Uterus (tissue), 4 donors: ENCODE data around the gene MRPL14. TPM values are rescaled to one million over a fixed set of nuclear protein-coding genes. Genes with fewer than 3 reads are reported as not detected.
A peak's percentile ranks its signal among the peaks of the same experiment; 100 is the strongest.

Source experiments
- DNase-seq, 2 donors: peaks; one replicate each; pipeline ENCODE4 v3.0.0-alpha.2; 2019 to 2020
- H3K27ac ChIP-seq, 2 donors: fragments of 200-600 bp; sonication (generic); 1 replicate in 1 of 2; 2 replicates in 1 of 2; pipeline ENCODE4 v1.5.1; 2016 to 2018
- H3K27me3 ChIP-seq, 2 donors: fragments of 200-600 bp; sonication (generic); one replicate each; pipeline ENCODE4 v1.5.1; 2018 to 2019; ENCODE audit warnings: control low read depth in 1 of 2
- H3K36me3 ChIP-seq, 2 donors: fragments of 200-600 bp; sonication (generic); one replicate each; pipeline ENCODE4 v1.5.1; 2019; ENCODE audit warnings: control low read depth in 1 of 2
- H3K4me1 ChIP-seq, 2 donors: fragments of 200-600 bp; sonication (generic); one replicate each; pipeline ENCODE4 v1.5.1; 2018 to 2019; ENCODE audit warnings: control low read depth in 1 of 2
- H3K4me3 ChIP-seq, 2 donors: fragments of 200-600 bp; sonication (generic); 1 replicate in 1 of 2; 2 replicates in 1 of 2; pipeline ENCODE4 v1.5.1; 2018 to 2019; ENCODE audit warnings: mild to moderate bottlenecking in 1 of 2
- H3K9me3 ChIP-seq, 2 donors: fragments of 200-600 bp; sonication (generic); one replicate each; pipeline ENCODE4 v1.5.1; 2019; ENCODE audit warnings: control low read depth in 1 of 2
- POLR2A ChIP-seq, 2 donors: fragments of 450-650 bp; IDR thresholded peaks; one replicate each; pipeline ENCODE4 v1.6.1; 2016; ENCODE audit warnings: antibody characterized with exemption in 2 of 2, mild to moderate bottlenecking in 1 of 2, moderate library complexity in 1 of 2
- intact Hi-C: fragments of 100-400 bp; cut with DNase I; formaldehyde crosslinking; loops from one replicate; pipeline ENCODE4 v1.15.1; 2023; ENCODE audit warnings: low total_unique reads
- total RNA-seq, 4 donors: library from RNA; depleted of rRNA in 3 of 4; stranded (reverse); fragments of >200 nt in 3 of 4; gene quantifications; one replicate each; pipeline versions ENCODE4 v1.1.0 to v1.2.4, GENCODE V29; 2014 to 2023
- TF ChIP-seq, protein P1 (sequence below), 4 experiments: fragments of 200-600 bp in 2 of 4; fragments of 450-650 bp in 2 of 4; sonication (generic) in 2 of 4; IDR thresholded peaks; one replicate each; pipeline ENCODE4 v1.5.1; 2016 to 2019; ENCODE audit warnings: antibody characterized with exemption in 4 of 4, mild to moderate bottlenecking in 2 of 4, moderate library complexity in 1 of 4
- donor health status: DM: yes; HTN: yes; CAD: no.

Gene MRPL14
- total RNA-seq, 4 donors from 2014 or later, result 19.5 to 39.1 (median 33.6) TPM

DNA sequence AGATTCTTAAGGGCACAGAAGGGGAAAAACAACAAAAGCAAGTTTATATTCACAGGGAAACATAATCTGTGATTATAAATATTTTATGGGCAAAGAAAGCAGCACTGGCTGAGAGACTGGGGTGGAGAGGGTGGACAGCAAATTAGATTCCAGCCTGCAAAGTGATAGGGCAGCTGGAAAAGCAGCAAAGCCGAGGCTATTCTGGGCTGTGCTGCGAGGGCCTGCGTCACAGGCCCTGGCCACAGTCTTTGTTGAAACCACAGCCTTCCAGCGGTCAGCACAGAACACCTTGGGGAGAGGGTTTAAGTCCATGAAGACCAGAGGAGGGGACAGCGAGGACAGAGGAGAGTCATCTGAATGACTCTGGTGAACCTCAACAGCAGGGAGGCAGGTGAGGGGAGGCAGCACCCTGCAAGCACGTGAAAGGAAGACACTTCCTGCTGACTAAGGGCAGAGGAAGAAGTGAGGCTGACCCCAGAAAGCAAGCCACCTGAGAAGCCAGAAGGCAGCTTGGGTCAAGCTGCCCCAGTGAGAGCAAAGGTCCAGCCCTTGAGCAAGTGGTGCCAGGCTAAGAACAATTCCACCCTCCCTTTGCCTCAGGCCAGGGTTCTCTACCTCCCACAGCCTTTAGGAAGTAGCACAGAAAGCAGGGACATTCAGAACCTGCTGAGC, 17.1 kb downstream of the MRPL14 start:
- Histone ChIP-seq H3K27me3 (no peaks in the 10 kb centered on the region), H3K4me3 (no peak overlapping the region), H3K27ac (peak overlapping the region in 1 of 2 donors; percentile 57), H3K4me1 (no peaks in the 10 kb centered on the region), H3K9me3 (no peaks in the 10 kb centered on the region), H3K36me3 (no peaks in the 10 kb centered on the region)
- TF ChIP-seq, protein P1, sequence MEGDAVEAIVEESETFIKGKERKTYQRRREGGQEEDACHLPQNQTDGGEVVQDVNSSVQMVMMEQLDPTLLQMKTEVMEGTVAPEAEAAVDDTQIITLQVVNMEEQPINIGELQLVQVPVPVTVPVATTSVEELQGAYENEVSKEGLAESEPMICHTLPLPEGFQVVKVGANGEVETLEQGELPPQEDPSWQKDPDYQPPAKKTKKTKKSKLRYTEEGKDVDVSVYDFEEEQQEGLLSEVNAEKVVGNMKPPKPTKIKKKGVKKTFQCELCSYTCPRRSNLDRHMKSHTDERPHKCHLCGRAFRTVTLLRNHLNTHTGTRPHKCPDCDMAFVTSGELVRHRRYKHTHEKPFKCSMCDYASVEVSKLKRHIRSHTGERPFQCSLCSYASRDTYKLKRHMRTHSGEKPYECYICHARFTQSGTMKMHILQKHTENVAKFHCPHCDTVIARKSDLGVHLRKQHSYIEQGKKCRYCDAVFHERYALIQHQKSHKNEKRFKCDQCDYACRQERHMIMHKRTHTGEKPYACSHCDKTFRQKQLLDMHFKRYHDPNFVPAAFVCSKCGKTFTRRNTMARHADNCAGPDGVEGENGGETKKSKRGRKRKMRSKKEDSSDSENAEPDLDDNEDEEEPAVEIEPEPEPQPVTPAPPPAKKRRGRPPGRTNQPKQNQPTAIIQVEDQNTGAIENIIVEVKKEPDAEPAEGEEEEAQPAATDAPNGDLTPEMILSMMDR (IDR thresholded peaks at IDR 0.05), result no peak
- no peak for TF ChIP-seq POLR2A (IDR thresholded peaks at IDR 0.05)
- intact Hi-C loops, result no loop called here
- no peak for DNase-seq

DNA sequence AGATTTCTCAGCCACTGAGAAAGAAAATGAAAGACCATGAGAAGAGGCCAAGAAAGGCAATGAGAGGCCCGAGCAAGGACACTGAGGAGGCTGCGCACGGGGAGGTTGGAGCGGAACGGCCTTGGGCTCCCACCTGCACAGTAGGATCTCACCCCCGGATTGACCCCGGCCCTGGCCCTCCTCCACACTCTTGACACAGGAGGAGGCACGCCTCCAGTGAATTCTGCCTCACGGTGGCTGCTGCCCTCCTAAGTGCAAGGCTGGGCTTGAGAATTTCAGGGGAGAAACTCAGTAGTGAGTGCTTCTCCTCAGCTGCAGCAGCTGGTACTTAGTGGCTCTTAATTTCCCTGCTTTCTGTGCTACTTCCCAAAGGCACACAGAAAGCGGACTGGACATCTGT, 18.0 kb downstream of the MRPL14 start:
- intact Hi-C loops, result no loop called here
- no peaks in the 10 kb centered on the region for H3K9me3 ChIP-seq

DNA sequence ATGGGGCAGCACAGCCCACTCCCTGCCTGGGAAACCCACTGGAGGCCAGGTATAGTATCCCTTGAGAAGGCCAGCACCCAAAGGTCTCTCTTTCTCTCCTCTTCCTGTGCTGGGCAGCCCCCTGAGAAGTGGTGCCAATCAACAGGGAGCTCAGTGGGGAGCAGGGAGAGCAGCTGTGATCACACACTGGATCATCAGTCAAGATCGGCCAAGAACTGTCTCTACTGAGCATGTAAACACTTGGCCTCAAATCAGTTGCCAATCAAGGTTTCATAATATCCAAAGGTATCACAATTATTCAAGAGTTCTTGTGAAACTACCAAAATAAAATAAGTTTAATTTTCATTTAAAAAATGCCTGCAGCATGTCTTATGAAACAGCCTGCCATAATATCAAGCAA, 18.8 kb downstream of the MRPL14 start:
- TF ChIP-seq, protein P1 (IDR thresholded peaks at IDR 0.05), result no peak
- no peak for TF ChIP-seq POLR2A (IDR thresholded peaks at IDR 0.05)

More for the DNA sequence above, 18.0 kb downstream of the MRPL14 start:
- Histone ChIP-seq H3K4me1 (no peaks in the 10 kb centered on the region), H3K27me3 (no peaks in the 10 kb centered on the region), H3K36me3 (no peaks in the 10 kb centered on the region), H3K27ac (peak overlapping the region in 1 of 2 donors; percentile 57), H3K4me3 (no peak overlapping the region)
- no peak for DNase-seq
- no peak for TF ChIP-seq POLR2A (IDR thresholded peaks at IDR 0.05)
- TF ChIP-seq, protein P1 (IDR thresholded peaks at IDR 0.05), result no peak

DNA sequence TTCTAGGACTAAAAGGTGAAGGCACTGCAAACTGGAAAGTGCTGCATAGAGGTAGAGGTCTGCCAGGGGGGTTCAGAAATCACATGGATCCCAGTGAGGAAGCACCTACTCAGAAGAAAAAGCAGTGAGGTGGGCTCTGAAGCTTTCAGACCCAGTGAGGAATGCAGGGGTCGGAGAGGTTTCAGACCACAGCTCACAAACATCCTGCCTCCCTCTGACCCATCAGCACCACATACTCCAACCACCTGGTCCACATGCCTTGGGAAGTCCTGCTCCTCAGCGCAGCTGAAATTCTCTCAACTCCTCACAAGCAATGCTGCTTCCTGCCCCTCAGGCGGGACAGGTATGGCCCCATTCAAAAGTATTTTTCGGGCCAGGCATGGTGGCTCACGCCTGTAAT, 20.2 kb downstream of the MRPL14 start:
- no peak for TF ChIP-seq POLR2A (IDR thresholded peaks at IDR 0.05)
- TF ChIP-seq, protein P1 (IDR thresholded peaks at IDR 0.05), result no peak
- Histone ChIP-seq H3K36me3 (no peaks in the 10 kb centered on the region), H3K4me1 (no peaks in the 10 kb centered on the region), H3K27me3 (no peaks in the 10 kb centered on the region), H3K9me3 (no peaks in the 10 kb centered on the region), H3K4me3 (no peak overlapping the region), H3K27ac (no peak overlapping the region)
- no peak for DNase-seq
- intact Hi-C loops, result no loop called here

More for the DNA sequence above, 18.8 kb downstream of the MRPL14 start:
- DNase-seq, result no peak
- no peaks in the 10 kb centered on the region for H3K36me3 ChIP-seq
- H3K27me3 ChIP-seq, result no peaks in the 10 kb centered on the region
- H3K4me3 ChIP-seq, result no peak overlapping the region
- H3K9me3 ChIP-seq, result no peaks in the 10 kb centered on the region
- intact Hi-C loops, result no loop called here
- no peaks in the 10 kb centered on the region for H3K4me1 ChIP-seq
- H3K27ac ChIP-seq, result no peak overlapping the region

DNA sequence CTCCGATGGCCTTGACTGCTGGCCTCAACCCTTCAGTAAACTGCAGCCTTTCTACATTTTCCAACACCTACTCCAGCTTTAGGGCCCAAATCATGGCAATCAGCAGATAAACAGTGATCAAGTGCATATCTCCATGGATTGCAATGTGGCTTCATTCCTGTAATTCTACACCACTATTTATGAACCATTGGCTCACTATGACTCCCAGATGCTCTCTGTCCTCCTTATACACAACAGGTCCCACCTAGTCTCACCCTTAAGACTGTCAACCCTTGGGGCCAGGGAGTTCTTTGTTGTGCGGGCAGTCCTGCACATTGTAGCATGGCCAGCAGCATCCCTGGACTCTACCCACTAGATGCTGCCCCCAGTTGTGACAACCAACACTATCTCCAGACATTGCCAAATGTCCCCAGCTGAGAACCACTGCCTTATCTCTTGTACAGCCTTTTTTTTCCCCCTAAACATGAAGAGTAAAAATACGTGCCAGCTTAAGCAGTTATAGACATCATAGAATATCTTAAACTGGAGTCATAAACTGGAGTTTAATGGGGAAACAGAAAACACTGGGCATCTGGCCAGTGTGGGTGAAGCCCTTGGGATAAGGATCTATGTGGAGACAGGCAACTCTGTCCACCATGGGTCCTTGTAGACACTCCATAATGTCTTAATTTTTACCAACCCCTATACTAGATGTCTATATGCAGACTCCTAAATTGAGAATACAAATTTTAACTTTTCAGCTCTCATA, 21.1 kb downstream of the MRPL14 start:
- Histone ChIP-seq H3K4me1 (no peaks in the 10 kb centered on the region), H3K9me3 (no peaks in the 10 kb centered on the region), H3K27ac (no peak overlapping the region), H3K4me3 (no peak overlapping the region), H3K36me3 (no peaks in the 10 kb centered on the region), H3K27me3 (no peaks in the 10 kb centered on the region)
- intact Hi-C loops, result no loop called here
- TF ChIP-seq, protein P1 (IDR thresholded peaks at IDR 0.05), result no peak
- TF ChIP-seq POLR2A (IDR thresholded peaks at IDR 0.05), result no peak
- no peak for DNase-seq
